ENCODE measurements around the gene SIRT2.

DNA sequence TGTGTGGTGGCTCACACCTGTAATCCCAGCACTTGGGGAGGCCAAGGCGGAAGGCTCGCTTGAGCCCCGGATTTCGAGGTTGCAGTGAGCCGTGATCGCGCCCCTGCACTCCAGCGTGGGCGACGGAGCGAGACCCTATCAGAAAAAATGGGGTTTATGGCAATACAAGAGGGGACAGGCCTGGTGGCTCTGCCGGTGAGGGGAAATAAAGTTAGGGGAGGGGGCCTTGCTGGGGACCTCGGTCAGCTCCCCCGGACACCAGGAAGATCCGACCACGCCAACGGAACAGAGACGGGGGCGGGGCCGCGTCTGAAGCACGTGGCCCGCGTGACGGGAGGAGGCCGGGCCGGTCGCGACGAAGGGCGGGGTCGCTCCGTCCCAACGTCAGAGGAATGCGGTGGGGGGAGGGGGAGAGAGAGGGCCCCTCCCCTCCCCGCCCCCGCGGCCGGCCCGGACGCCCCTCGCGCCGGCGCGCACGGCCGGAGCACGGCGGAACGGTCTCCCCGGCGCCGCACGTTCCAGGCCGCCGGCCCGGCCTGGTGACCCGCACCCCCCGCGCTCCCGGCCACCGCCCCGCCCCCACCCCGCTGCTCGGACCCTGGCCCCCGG, 47.7 kb downstream of the SIRT2 start:
- TF ChIP-seq CTCF (IDR thresholded peaks at IDR 0.05; ENCODE audit: insufficient read depth, low read length): no peak
- TF ChIP-seq SPI1 (IDR thresholded peaks at IDR 0.05; ENCODE audit: borderline replicate concordance, low read depth): no peak
- no peak for TF ChIP-seq GABPA (IDR thresholded peaks at IDR 0.05; ENCODE audit: low read depth)
- TF ChIP-seq, protein P1, sequence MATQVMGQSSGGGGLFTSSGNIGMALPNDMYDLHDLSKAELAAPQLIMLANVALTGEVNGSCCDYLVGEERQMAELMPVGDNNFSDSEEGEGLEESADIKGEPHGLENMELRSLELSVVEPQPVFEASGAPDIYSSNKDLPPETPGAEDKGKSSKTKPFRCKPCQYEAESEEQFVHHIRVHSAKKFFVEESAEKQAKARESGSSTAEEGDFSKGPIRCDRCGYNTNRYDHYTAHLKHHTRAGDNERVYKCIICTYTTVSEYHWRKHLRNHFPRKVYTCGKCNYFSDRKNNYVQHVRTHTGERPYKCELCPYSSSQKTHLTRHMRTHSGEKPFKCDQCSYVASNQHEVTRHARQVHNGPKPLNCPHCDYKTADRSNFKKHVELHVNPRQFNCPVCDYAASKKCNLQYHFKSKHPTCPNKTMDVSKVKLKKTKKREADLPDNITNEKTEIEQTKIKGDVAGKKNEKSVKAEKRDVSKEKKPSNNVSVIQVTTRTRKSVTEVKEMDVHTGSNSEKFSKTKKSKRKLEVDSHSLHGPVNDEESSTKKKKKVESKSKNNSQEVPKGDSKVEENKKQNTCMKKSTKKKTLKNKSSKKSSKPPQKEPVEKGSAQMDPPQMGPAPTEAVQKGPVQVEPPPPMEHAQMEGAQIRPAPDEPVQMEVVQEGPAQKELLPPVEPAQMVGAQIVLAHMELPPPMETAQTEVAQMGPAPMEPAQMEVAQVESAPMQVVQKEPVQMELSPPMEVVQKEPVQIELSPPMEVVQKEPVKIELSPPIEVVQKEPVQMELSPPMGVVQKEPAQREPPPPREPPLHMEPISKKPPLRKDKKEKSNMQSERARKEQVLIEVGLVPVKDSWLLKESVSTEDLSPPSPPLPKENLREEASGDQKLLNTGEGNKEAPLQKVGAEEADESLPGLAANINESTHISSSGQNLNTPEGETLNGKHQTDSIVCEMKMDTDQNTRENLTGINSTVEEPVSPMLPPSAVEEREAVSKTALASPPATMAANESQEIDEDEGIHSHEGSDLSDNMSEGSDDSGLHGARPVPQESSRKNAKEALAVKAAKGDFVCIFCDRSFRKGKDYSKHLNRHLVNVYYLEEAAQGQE (IDR thresholded peaks at IDR 0.05; ENCODE audit: insufficient replicate concordance, low read depth): peak; percentile 64

Data from HL-60 (cell line).